GM21619 (cell line): Measurements from ENCODE around the gene PEX6.
A peak's percentile ranks its signal among the peaks of the same experiment; 100 is the strongest.
"Not testable (repeated sequence)": the region's sequence is repeated elsewhere in the genome, so short reads cannot be mapped to it uniquely, and the experiment has no call there.

Experiments
- ATAC-seq: cut with Tn5 transposase; IDR thresholded peaks from one replicate; pipeline ENCODE4 v1.9.1; 2021; ENCODE audit not compliant: unreplicated experiment

PEX6 gene

GRCh38 chr6:43001843-43002242 lies 22.9 kb upstream of the PEX6 start:
- ATAC-seq, result no peak

GRCh38 chr6:42998205-42998604 lies 19.2 kb upstream of the PEX6 start:
- not testable (repeated sequence) for ATAC-seq

GRCh38 chr6:42996513-42996912 lies 17.5 kb upstream of the PEX6 start:
- ATAC-seq, result no peak

GRCh38 chr6:42993445-42993844 lies 14.5 kb upstream of the PEX6 start:
- ATAC-seq, result no peak

GRCh38 chr6:42989923-42990322 lies 10.9 kb upstream of the PEX6 start:
- no peak for ATAC-seq

- ATAC-seq, result no peak
Measured at GRCh38 chr6:42988486-42989020, 9.6 kb upstream of the PEX6 start.

GRCh38 chr6:42987533-42988451 lies 8.8 kb upstream of the PEX6 start:
- ATAC-seq, result no peak

- ATAC-seq, result no peak
Measured at GRCh38 chr6:42984924-42985475, 6.0 kb upstream of the PEX6 start.

GRCh38 chr6:42984001-42984923 lies 5.3 kb upstream of the PEX6 start, which contains the start of gene PPP2R5D:
Gene PPP2R5D (plus strand): TSS chr6:42984570. CDS start chr6:42984678, 108 bp downstream.
- peak; percentile 90 for ATAC-seq

GRCh38 chr6:42981836-42982235 lies 2.9 kb upstream of the PEX6 start:
- ATAC-seq, result no peak

- no peak for ATAC-seq
Measured at GRCh38 chr6:42979523-42980177, 669 bp upstream of the PEX6 start.

GRCh38 chr6:42978487-42978838 lies 518 bp downstream of the PEX6 start:
- ATAC-seq, result peak; percentile 24

GRCh38 chr6:42974919-42975505 lies 4.0 kb downstream of the PEX6 start:
- ATAC-seq, result no peak

- no peak for ATAC-seq
Measured at GRCh38 chr6:42973926-42974325, 5.1 kb downstream of the PEX6 start.

GRCh38 chr6:42971746-42972327 lies 7.1 kb downstream of the PEX6 start:
- ATAC-seq, result no peak

GRCh38 chr6:42970871-42971612 lies 7.9 kb downstream of the PEX6 start:
- no peak for ATAC-seq

- no peak for ATAC-seq
Measured at GRCh38 chr6:42969934-42970333, 9.0 kb downstream of the PEX6 start.

- ATAC-seq, result no peak
Measured at GRCh38 chr6:42969431-42969830, 9.6 kb downstream of the PEX6 start.

- no peak for ATAC-seq
Measured at GRCh38 chr6:42968783-42969182, 10.2 kb downstream of the PEX6 start.
